ENCODE results near the gene PROKR2. TPM values are rescaled to one million over a fixed set of nuclear protein-coding genes. Genes with fewer than 3 reads are reported as not detected.
A peak's percentile ranks its signal among the peaks of the same experiment; 100 is the strongest.

The PROKR2 gene
- total and polyA plus RNA-seq, 2 of the 13 experiments (the other 11 are each of a cell fraction or from before 2014, with no cell fraction given): not detected

GRCh38 chr20:5315807-5316187 is 957 bp downstream of the PROKR2 start:
- in situ Hi-C loops (cut with HindIII; ENCODE audit: extremely low pct_ligation_motif_present, low pct_unique_long_range_greater_than_20kb): no loop called here
- no TSS peak for BruUV-seq (replicated peaks)
- Histone ChIP-seq H3K27ac (ENCODE audit: extremely low read length, insufficient read depth, low read length) (no peak overlapping the region), H3K27me3 (ENCODE audit: control insufficient read depth in 1 of 2, insufficient read depth in 2 of 2, low read length in 2 of 2) (peaks cover 20 to 48% of the 10 kb centered on the region in 2 experiments), H3K9me3 (ENCODE audit: low read length) (no peaks in the 10 kb centered on the region), H3K4me1 (ENCODE audit: insufficient read depth, low read length) (no peaks in the 10 kb centered on the region), H2AFZ (ENCODE audit: low read length) (no peak overlapping the region), H4K20me1 (ENCODE audit: insufficient read depth, low read length) (no peaks in the 10 kb centered on the region), H3K79me2 (ENCODE audit: insufficient read depth, low read length) (no peaks in the 10 kb centered on the region), H3K4me3 (replicated peaks in 1 of 3; ENCODE audit: insufficient read depth in 1 of 3, low read depth in 2 of 3, low read length in 3 of 3) (no peak overlapping the region), H3K36me3 (replicated peaks in 1 of 2; ENCODE audit: control insufficient read depth in 1 of 2, insufficient read depth in 2 of 2, low read length in 2 of 2) (no peaks in the 10 kb centered on the region), H3K4me2 (ENCODE audit: low read depth, low read length) (0 out of 2 replicates have a peak overlapping the region, but pooled peaks have one; percentile 30), H3K9ac (ENCODE audit: insufficient read depth, low read depth, low read length) (no peak overlapping the region)
- 15% methylated on average over 22 of the region's 28 CpGs for WGBS (ENCODE audit: low lambda C conversion rate)
- POLR2A ChIA-PET: no interaction called here
- TF ChIP-seq SATB2 (CRISPR knock-in tag; IDR thresholded peaks at IDR 0.05) (no peak), PTBP1 (IDR thresholded peaks at IDR 0.05; ENCODE audit: low read depth, low read length, poor library complexity, severe bottlenecking) (peak; percentile 5)
- CTCF ChIA-PET (ENCODE audit: low intra/inter-chr PET ratio, low total read pairs): no interaction called here
- no peak for FAIRE-seq
- no peak for DNase-seq (ENCODE audit: low spot score)
- intact Hi-C loops (cut with micrococcal nuclease; ENCODE audit: unreplicated experiment): no loop called here
- no peak for ATAC-seq

GRCh38 chr20:5313916-5314315 is 2.8 kb downstream of the PROKR2 start:
- in situ Hi-C loops (cut with HindIII; ENCODE audit: extremely low pct_ligation_motif_present, low pct_unique_long_range_greater_than_20kb) (no loop called here), intact Hi-C loops (cut with micrococcal nuclease; ENCODE audit: unreplicated experiment) (no loop called here)
- DNase-seq (ENCODE audit: low spot score) (no peak), ATAC-seq (no peak), FAIRE-seq (no peak)
- Histone ChIP-seq H3K27me3 (ENCODE audit: control insufficient read depth in 1 of 2, insufficient read depth in 2 of 2, low read length in 2 of 2) (peaks cover 20 to 46% of the 10 kb centered on the region in 2 experiments), H3K9me3 (ENCODE audit: low read length) (peaks cover 12% of the 10 kb centered on the region), H3K4me1 (ENCODE audit: insufficient read depth, low read length) (no peaks in the 10 kb centered on the region), H4K20me1 (ENCODE audit: insufficient read depth, low read length) (no peaks in the 10 kb centered on the region), H3K9ac (ENCODE audit: insufficient read depth, low read depth, low read length) (no peak overlapping the region), H3K4me3 (replicated peaks in 1 of 3; ENCODE audit: insufficient read depth in 1 of 3, low read depth in 2 of 3, low read length in 3 of 3) (no peak overlapping the region), H3K36me3 (replicated peaks in 1 of 2; ENCODE audit: control insufficient read depth in 1 of 2, insufficient read depth in 2 of 2, low read length in 2 of 2) (no peaks in the 10 kb centered on the region), H3K79me2 (ENCODE audit: insufficient read depth, low read length) (no peaks in the 10 kb centered on the region), H3K27ac (ENCODE audit: extremely low read length, insufficient read depth, low read length) (no peak overlapping the region), H2AFZ (ENCODE audit: low read length) (no peak overlapping the region), H3K4me2 (ENCODE audit: low read depth, low read length) (no peak overlapping the region)
- BruUV-seq (replicated peaks): no TSS peak
- WGBS (ENCODE audit: low lambda C conversion rate): 69% methylated on average over 17 of the region's 17 CpGs
- CTCF ChIA-PET (ENCODE audit: low intra/inter-chr PET ratio, low total read pairs): no interaction called here
- TF ChIP-seq CEBPB (IDR thresholded peaks at IDR 0.05; ENCODE audit: borderline replicate concordance, low read depth, low read length) (peak; percentile 97), CBFB (CRISPR knock-in tag; IDR thresholded peaks at IDR 0.05) (no peak), CEBPG (CRISPR knock-in tag; IDR thresholded peaks at IDR 0.05) (0 out of 2 replicates have a peak, but pooled peaks have one; percentile 64)
- POLR2A ChIA-PET: no interaction called here
